ENCODE data around the gene UAP1L1. TPM values are rescaled to one million over a fixed set of nuclear protein-coding genes. Genes with fewer than 3 reads are reported as not detected.

The UAP1L1 gene
- total and polyA plus RNA-seq, 10 donors, result 12.5 to 35.9 (median 26.6) TPM

DNA sequence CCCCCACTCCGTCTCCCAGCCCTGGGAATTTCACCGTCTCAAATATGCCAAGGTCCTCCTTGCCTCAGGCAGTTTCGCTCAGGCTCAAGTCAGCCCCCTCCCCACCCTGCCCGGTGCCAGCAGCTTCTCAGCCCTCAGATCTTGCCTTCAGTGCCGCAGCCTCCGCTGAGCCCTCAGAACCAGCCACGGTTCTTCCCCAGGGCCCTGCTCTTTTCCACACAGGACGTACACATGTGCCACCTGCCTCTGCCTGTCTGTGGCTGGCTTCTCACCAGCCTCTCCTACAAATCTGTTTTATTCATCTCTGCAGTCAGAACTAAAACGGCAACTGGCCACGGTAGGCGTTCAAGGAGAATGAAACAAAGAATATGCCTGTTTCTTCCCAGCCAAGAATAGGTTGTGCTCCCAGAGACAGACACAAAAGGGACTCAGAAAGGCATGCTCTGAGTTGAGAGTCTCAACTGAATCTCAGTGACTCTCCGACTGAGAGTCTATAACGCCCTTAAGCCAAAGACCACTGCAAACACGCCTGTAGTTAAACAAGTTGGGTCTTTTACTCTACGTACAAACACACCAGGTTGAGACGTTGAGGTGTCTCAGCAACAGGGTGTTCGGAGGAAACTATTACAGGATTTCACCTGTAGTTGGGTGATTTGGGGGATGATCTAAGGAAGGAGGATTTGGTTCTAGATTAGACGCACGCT is 51.0 kb downstream of the UAP1L1 start:
- H3K36me3 ChIP-seq, result no peaks in the 10 kb centered on the region
- peaks cover 0 to 33% (median 6%) of the 10 kb centered on the region in 7 donors for H3K27me3 ChIP-seq (replicated peaks in 1 of 7)
- TF ChIP-seq, protein P1, sequence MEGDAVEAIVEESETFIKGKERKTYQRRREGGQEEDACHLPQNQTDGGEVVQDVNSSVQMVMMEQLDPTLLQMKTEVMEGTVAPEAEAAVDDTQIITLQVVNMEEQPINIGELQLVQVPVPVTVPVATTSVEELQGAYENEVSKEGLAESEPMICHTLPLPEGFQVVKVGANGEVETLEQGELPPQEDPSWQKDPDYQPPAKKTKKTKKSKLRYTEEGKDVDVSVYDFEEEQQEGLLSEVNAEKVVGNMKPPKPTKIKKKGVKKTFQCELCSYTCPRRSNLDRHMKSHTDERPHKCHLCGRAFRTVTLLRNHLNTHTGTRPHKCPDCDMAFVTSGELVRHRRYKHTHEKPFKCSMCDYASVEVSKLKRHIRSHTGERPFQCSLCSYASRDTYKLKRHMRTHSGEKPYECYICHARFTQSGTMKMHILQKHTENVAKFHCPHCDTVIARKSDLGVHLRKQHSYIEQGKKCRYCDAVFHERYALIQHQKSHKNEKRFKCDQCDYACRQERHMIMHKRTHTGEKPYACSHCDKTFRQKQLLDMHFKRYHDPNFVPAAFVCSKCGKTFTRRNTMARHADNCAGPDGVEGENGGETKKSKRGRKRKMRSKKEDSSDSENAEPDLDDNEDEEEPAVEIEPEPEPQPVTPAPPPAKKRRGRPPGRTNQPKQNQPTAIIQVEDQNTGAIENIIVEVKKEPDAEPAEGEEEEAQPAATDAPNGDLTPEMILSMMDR (IDR thresholded peaks at IDR 0.05 in 8 of 11, conservative IDR thresholded peaks at IDR 0.05 in 3 of 11), result no peak
- TF ChIP-seq POLR2A (IDR thresholded peaks at IDR 0.05), result no peak
- WGBS, 5 donors, result 58 to 68% (median 60%) methylated on average over 19 of the region's 19 CpGs
- H3K27ac ChIP-seq, result peak overlapping the region in 4 of 8 donors; percentile 80 to 85 (median 83)
- intact Hi-C loops (cut with DNase I; ENCODE audit: low total_unique reads), result no loop called here
- no peak for DNase-seq
- peaks cover 0 to 7% (median 0%) of the 10 kb centered on the region in 8 donors for H3K9me3 ChIP-seq
- H3K4me3 ChIP-seq, result peak overlapping the region in 7 of 8 donors; percentile 73 to 89 (median 85)
- peaks cover 28 to 58% (median 41%) of the 10 kb centered on the region in 6 donors for H3K4me1 ChIP-seq

DNA sequence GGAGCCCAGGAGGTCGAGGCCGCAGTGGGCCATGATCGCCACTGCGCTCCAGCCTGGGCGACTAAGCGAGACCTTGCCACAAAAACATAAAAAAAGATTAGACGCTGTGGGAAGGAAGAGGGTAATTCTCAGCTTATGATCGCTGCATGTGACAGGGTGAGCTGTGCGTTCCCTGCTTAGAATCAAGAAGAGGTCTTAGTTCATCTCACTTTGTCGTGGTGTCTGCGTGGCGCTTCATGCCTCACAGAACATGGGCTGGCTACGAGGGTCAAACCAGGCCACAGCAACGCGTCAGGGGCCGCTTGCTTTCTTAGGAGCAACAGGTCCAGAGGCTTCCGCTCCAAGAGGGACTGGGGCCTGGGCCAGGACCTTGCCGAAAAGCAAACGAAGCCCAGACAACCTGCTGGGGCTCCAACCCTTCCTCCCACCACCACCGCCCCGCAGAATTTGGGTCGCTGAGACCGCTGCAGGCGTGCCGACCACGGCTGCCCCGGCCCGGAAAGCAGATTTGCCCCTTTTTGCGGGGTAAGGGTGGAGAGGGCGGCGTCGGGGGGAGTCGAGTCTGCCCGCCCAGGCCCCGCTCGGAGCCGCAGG is 51.6 kb downstream of the UAP1L1 start:
- intact Hi-C loops (cut with DNase I; ENCODE audit: low total_unique reads), result no loop called here
- WGBS, 5 donors, result 16 to 37% (median 21%) methylated on average over 15 to 37 of the region's 37 CpGs
- peak overlapping the region; percentile 73 to 89 (median 83) for H3K4me3 ChIP-seq
- peak overlapping the region; percentile 53 to 85 (median 78) for H3K27ac ChIP-seq
- peaks cover 28 to 51% (median 41%) of the 10 kb centered on the region in 6 donors for H3K4me1 ChIP-seq
- no peak for DNase-seq
- no peaks in the 10 kb centered on the region for H3K36me3 ChIP-seq
- peaks cover 0 to 40% (median 10%) of the 10 kb centered on the region in 7 donors for H3K27me3 ChIP-seq (replicated peaks in 1 of 7)
- TF ChIP-seq POLR2A (IDR thresholded peaks at IDR 0.05) (no peak), POLR2AphosphoS5 (IDR thresholded peaks at IDR 0.05) (no peak)
- TF ChIP-seq, protein P1 (IDR thresholded peaks at IDR 0.05 in 8 of 11, conservative IDR thresholded peaks at IDR 0.05 in 3 of 11), result no peak
- H3K9me3 ChIP-seq, result peaks cover 0 to 7% (median 0%) of the 10 kb centered on the region in 8 donors

DNA sequence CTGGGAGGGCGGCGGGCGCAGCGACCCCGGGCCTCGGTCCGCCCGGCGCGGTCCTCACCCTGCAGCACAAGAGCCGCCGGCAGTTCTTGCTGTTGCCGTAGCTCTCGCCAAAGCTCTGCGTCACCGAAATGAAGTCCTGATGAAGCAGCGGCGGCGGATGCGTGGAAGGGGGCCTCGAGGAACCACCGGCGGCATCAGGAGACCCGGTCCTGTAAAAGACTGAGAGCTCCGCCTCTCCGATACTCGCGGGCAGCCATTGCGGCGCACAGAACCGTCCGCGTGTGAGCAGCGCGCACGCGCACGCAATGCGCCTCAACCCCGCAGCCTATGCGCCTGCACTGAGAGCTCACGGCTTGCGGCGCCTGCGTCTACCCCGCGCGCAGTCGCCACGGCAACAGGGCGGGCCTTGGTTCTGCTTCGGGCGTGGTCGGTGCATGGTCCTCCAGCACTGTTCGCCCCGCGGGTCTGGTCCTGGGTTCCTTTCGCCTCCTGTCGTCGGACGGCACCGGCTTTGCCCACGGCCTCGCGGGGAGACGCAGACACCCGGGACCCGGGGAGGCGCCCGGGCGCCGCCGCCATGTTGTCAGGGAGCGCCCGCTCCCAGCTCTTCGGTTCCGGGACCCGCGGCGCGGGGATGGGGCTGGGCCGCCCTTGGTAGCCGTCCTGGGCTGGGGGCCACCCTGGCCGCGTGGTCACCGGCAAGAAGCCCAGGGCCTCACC is 52.3 kb downstream of the UAP1L1 start:
- intact Hi-C loops (cut with DNase I; ENCODE audit: low total_unique reads), result no loop called here
- DNase-seq, result peak; percentile 97
- H3K27me3 ChIP-seq (replicated peaks in 1 of 7), result peaks cover 0 to 46% (median 10%) of the 10 kb centered on the region in 7 donors
- TF ChIP-seq POLR2A (IDR thresholded peaks at IDR 0.05) (no peak), POLR2AphosphoS5 (IDR thresholded peaks at IDR 0.05) (peak; percentile 86 to 91 (median 90))
- TF ChIP-seq, protein P1 (IDR thresholded peaks at IDR 0.05 in 8 of 11, conservative IDR thresholded peaks at IDR 0.05 in 3 of 11), result peak in 3 of 11 experiments; percentile 16 to 29 (median 16)
- peak overlapping the region; percentile 73 to 89 (median 83) for H3K4me3 ChIP-seq
- H3K4me1 ChIP-seq, result peaks cover 28 to 51% (median 41%) of the 10 kb centered on the region in 6 donors
- no peaks in the 10 kb centered on the region for H3K36me3 ChIP-seq
- WGBS, 5 donors, result 0 to 1% (median 1%) methylated on average over 22 to 86 of the region's 86 CpGs
- H3K9me3 ChIP-seq, result peaks cover 0 to 7% (median 0%) of the 10 kb centered on the region in 8 donors
- H3K27ac ChIP-seq, result peak overlapping the region; percentile 53 to 85 (median 78)

All from spleen (tissue), 11 donors.